GM18499 (cell line): ENCODE results near the gene NRARP.

Experiments used
- ATAC-seq: cut with Tn5 transposase; IDR thresholded peaks from one replicate; pipeline ENCODE4 v1.9.1; 2021; ENCODE audit warnings: moderate number of reproducible peaks; ENCODE audit not compliant: insufficient read depth, unreplicated experiment

NRARP gene

GRCh38 chr9:137311986-137312851 lies 10.1 kb upstream of the NRARP start:
- ATAC-seq = no peak

DNA sequence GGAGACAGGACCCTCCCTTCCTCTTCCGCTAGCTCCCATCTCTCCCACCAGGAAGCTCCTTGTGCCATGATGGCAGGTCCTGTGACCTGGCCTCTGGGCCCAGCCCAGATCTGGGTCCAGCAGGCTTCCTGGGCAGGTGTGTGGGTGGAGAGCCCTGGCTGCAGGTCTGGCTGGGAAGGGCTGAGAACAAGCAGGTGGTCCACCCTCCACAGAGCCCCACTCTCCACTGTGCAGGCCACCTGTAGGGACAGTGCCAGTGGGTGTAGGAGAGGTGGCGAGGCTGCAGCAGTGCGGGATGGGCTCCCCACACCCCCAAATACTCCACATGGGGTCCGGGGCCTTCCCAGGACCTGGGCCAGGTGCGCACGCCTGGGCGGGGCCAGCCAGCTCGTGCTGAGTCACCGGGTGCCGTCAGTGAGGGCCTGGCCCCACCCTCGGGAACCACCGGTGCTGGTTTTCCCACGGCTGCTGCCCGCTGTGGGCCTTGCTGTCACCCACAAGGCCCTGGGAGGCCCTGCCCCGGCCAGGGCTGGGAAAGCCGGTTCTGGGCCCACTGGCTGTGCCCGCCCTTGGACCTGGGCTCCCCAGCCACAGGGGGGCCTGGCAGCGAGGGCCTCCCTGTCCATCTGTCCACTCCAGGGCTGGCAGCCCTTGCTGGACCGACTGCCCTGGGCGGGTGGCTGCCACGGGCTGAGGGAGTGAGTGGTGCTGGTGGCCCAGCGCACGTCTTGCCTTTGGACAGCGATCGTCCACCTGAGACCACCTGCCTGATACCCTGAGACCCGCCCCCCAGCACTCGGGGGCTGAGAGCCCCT lies 9.3 kb upstream of the NRARP start:
- ATAC-seq = no peak

DNA sequence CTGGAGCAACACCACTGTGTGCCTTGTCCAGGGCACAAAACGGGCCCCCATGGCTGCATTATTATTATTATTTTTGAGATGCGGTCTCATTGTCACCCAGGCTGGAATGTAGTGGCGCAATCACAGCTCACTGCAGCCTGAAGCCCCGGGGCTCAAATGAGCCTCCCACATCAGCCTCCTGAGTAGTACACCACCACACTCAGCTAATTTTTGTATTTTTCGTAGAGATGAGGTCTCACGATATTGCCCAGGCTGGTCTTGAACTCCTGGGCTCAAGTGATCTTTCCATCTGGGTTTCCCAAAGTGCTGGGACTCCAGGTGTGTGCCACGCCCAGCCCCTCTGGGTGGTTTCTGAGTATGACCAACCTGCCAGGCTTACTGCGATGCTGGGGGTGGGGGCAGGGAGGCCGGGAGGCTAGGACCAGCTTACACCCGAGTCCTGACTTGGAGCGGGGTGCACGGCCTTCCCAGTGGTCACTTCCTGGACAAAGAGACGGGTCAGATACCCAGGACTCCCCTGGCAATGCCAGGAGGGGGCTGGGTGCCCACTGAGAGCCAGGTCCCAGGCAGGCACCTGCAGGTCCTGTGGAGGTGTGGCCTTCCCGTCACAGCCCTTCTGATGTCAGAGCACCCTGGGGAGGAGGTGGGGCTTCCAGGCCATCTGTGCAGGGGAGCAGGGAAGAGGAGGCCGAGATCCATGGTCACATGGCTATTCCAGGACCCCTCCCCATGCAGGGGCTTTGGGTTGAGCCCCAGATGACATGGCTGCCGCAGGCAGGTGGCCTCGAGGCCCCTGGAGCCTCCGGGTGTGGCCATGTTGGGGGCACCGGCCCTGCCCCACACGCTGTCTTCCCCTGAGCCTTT lies 8.3 kb upstream of the NRARP start:
- no peak for ATAC-seq

DNA sequence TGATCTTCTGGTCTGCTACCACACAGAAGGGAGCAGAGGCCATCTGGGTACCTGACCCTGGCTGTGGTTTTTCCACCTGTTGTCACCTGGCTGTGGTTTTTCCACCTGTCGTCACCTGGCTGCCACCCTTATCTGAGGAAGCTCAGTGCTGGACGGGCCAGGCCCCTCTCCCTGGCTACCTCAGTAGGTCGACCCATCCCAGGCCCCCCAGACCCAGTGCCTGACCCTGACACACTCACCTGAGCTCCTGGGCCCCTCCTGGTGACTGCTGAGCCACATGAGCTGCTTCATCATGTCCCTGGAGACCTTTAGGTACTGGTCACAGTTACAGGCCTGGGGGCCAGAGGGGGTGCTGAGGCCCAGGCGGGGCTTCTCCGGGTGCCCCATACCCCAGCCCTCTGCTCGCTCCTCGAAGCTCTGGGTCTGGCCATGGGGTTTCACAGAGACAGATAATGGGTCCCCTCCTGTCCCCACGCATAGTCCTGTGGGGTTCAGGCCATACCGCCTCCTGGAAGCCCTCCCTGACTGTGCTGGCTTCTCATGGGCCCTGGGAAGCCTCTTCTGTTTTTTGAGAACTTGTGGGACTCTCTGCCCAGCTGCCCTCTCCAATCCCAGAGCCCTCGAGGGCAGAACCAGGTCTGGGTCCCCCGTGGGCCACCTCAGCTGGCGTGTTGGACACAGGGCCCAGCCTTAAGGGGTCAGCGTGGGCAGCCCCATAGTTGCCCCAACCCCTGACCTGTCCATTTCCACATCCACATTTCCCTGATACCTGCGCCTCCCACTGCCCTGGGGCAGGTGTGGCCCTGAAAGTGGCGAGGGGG lies 7.5 kb upstream of the NRARP start:
- no peak for ATAC-seq

DNA sequence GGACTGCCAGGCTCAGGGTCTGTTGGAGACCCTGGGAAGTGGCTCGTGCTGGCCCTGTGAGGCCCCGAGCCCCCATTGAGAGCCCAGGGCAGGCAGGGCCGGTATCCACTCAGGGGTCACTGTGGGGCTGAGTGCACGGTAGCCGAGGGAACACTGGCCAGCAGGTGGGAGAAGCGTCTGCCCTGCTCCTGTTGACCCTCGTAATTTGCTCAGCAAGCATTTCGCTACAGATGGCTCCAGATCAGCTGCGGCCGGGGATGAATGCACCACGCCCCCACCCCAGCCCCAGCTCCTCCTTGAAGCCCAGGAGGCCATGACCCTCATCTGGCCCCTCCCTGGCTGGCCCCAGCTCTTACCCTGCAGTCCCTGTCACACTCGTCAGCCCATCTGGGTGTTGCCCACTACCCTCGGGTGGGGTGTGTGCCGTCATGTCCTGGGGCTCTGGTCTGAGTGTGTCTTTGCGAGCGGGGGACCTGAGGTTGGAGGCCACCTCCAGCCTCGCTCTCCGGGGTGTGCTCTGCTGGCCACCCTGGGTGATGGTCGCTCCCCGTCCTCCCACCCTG lies 6.1 kb upstream of the NRARP start:
- ATAC-seq = no peak

GRCh38 chr9:137307255-137308056 lies 5.4 kb upstream of the NRARP start:
- ATAC-seq = no peak

DNA sequence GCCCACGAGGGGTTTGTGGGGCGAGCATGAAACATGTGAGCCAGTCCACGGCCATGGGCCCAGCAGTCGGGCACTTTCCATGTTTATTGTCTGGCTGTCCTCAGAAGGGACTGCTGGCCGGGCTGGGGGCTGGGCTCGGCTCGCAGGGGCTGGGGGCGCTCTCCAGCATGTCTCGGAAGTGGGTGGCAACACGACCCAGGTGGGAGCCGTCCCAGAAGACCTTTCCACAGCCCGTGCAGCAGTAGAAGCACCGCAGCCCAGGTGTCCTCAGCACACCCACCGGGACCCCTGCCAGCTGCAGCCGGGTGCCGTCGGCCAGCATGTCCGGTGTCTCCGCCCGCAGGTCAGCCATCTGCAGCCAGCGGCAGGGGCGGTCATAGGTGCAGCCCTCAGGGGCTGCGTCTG lies 4.8 kb upstream of the NRARP start:
- no peak for ATAC-seq

- ATAC-seq = no peak
These were observed 4.2 kb upstream of the NRARP start for GRCh38 chr9:137306066-137306849.

DNA sequence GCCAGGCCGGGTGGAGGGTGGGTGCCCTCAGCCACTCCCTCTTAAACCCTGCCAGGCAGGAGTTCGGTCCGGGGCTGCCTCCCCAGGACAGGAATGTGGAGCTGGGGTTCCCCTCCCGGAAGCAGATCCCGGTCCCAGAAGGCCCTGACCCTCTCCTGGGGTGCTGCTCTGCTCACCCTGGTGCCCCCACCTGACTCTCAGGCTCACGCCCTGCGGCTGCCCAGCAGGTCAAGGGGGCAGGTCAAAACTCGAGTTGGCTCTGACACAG lies 3.7 kb upstream of the NRARP start:
- no peak for ATAC-seq

GRCh38 chr9:137305060-137305797 lies 3.2 kb upstream of the NRARP start:
- no peak for ATAC-seq

DNA sequence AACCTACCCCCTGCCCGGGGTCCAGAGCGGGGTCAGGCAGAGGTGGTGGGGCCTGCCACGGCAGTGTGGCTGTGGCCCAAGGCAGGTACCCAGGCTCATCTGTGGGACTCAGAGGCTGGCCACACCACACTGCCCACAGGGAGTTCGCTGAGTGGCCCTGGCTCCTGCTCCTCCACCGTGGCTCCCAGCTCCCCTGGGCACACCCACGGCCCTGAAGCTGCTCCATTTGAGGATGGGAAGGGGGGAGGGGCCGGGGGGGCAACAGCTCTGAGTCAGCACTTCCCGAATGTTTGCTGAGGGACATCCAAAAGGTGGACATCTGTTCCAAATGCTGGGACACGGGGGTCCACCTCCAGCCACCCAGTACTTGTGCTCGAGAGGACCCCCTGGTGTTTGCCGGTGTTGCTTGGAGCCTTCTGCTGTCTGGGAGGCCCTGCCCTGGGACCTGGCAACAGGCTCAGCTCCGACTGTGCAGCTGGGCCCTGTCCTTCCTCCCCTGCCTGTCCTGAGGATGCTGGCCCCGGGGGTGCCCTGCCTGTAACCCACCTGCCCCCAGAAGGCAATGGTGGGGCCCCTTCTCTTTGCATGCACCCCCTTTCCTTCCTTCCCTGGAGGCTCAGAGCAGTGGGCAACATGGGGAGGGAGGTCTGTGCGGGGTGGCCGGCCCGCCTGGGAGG lies 2.5 kb upstream of the NRARP start:
- ATAC-seq = no peak

DNA sequence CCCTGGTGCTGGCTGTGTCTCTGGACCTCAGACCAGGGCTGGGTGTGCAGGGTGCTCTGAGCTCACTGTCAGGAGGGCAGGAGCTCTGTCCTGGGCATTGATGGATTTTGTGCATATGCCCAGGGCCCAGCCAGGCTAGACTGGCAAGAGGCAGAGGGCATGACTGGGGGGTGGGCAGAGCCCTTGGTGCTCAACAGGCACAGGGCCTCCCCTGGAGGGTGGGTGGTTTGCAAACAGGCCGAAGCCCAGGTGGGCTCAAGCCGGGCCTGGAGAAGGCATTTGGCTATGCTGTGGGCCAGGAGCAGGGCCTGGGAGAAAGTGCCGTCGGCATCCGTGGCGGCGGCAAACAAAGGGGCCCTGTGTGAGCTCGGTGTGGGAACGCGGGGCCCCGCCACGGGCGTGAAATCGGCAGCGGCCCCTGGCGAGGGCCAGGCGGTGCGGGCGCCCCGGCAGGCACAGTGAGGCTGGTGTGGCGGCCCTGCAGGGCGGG lies 1.9 kb upstream of the NRARP start:
- ATAC-seq = no peak

DNA sequence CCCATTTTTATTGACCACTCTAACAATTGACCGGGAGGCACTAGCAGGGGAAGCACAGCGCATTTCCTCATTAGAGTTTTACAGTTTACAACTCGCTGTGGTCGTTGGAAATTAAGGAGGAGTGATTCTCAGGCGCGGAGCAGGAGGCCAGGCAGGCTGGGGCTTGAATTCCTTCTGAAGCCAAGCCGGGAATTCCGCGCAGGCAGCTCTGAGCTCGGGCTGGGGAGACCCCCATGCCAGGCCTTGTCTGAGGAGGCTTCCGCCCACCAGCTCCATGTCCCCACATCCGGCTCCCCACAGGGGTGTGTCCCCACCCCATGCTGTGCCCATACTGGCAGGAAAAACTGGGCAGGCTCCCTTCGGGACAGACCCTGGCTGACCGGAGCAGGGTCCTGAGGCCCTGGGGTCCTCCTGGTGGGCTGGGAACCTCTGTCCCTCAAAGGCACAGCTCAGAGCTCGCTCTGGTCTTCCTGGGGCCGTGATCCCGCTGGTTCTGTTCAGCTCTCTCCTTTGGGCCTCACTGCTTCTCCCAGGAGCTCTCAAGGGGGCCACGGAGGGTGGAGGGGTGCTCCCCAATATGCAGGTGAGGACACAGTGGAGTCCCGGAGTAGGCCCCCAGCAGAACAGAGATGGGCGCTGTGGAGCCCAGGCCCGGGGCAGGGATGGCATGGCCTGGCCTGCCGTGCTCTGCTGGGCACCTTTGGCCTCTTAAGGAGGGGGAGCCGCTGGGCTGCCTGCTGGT lies 1.3 kb upstream of the NRARP start:
- no peak for ATAC-seq

GRCh38 chr9:137302449-137303150 lies 529 bp upstream of the NRARP start:
- peak; percentile 25 for ATAC-seq

GRCh38 chr9:137301081-137301947 lies 757 bp downstream of the NRARP start:
- no peak for ATAC-seq
